H1 (cell line): ENCODE data around the gene NRXN2. TPM values are rescaled to one million over a fixed set of nuclear protein-coding genes. Genes with fewer than 3 reads are reported as not detected.

ENCODE experiments used
- CTCF ChIA-PET: fragments of 300-600 bp; sonication (Branson Sonifier 250); formaldehyde crosslinking; loops from one replicate; lab custom pipeline; 2021; ENCODE audit not compliant: partially characterized antibody; lab: Charles Lee
- POLR2A ChIA-PET: fragments of 300-600 bp; sonication (Branson Sonifier 250); formaldehyde crosslinking; loops from one replicate; lab custom pipeline; 2021; ENCODE audit warnings: inconsistent platforms; ENCODE audit not compliant: partially characterized antibody; lab: Charles Lee
- DNase-seq, 2 experiments: peaks; one replicate each; pipeline versions ENCODE4 v3.0.0 to v3.0.0-alpha.2; 2010 to 2022; ENCODE audit warnings: low spot score in 2 of 2, low read depth in 1 of 2, mixed read lengths in 1 of 2
- FAIRE-seq: peaks from 2 replicates; lab custom pipeline; 2011; peaks lifted over from hg19 to GRCh38; lab: Jason Lieb, UNC
- H2AFZ ChIP-seq: 2 replicates; pipeline ENCODE4 v1.8.1; 2012; ENCODE audit warnings: low read length, inconsistent platforms
- H2AK5ac ChIP-seq: 2 replicates; pipeline ENCODE4 v1.6.1; 2013; ENCODE audit warnings: low read depth, low read length
- H2BK120ac ChIP-seq: replicated peaks from 2 replicates; pipeline ENCODE3; 2013; ENCODE audit warnings: low read depth, low read length, inconsistent platforms
- H2BK12ac ChIP-seq: 2 replicates; pipeline ENCODE4 v1.6.1; 2013; ENCODE audit warnings: low read depth, low read length
- H2BK15ac ChIP-seq: 2 replicates; pipeline ENCODE4 v1.6.1; 2013; ENCODE audit warnings: low read length
- H2BK20ac ChIP-seq: 2 replicates; pipeline ENCODE4 v1.6.1; 2013; ENCODE audit warnings: low read length
- H2BK5ac ChIP-seq: 2 replicates; pipeline ENCODE4 v1.6.1; 2013; ENCODE audit warnings: low read depth, low read length
- H3K14ac ChIP-seq: 2 replicates; pipeline ENCODE4 v1.6.1; 2013; ENCODE audit warnings: inconsistent platforms; ENCODE audit not compliant: insufficient read length
- H3K18ac ChIP-seq: 2 replicates; pipeline ENCODE4 v1.6.1; 2013; ENCODE audit warnings: low read length; ENCODE audit errors: extremely low read depth
- H3K23ac ChIP-seq: 2 replicates; pipeline ENCODE4 v1.6.1; 2013; ENCODE audit warnings: inconsistent platforms; ENCODE audit not compliant: insufficient read length
- H3K23me2 ChIP-seq: 2 replicates; pipeline ENCODE4 v1.6.1; 2013; ENCODE audit warnings: low read depth, low read length
- H3K27ac ChIP-seq: 2 replicates; pipeline ENCODE4 v1.6.1; 2011; ENCODE audit warnings: low read depth, low read length, inconsistent platforms
- H3K27me3 ChIP-seq, 4 experiments: replicated peaks in 1 of 4; 1 replicate in 1 of 4; 2 replicates in 3 of 4; pipeline versions ENCODE4 v1.6.1 to v1.8.1; 2011 to 2013; ENCODE audit warnings: low read length in 3 of 4, mild to moderate bottlenecking in 3 of 4, inconsistent platforms in 2 of 4, mixed read lengths in 2 of 4, moderate library complexity in 1 of 4; ENCODE audit not compliant: control insufficient read depth in 3 of 4, insufficient read depth in 3 of 4; ENCODE audit errors: extremely low read depth in 1 of 4
- H3K36me3 ChIP-seq, 4 experiments: 2 replicates each; pipeline versions ENCODE4 v1.6.1 to v1.8.1; 2011 to 2013; ENCODE audit warnings: mild to moderate bottlenecking in 4 of 4, low read length in 3 of 4, moderate library complexity in 2 of 4, control low read depth in 1 of 4, inconsistent platforms in 1 of 4; ENCODE audit not compliant: insufficient read depth in 4 of 4, control insufficient read depth in 2 of 4
- H3K4ac ChIP-seq: replicated peaks from 2 replicates; pipeline ENCODE3; 2013; ENCODE audit warnings: low read length, low read depth, mixed read lengths, inconsistent platforms; ENCODE audit not compliant: insufficient read length
- H3K4me1 ChIP-seq, 4 experiments: replicated peaks in 1 of 4; 1 replicate in 1 of 4; 2 replicates in 3 of 4; pipeline versions ENCODE4 v1.6.1 to v1.8.1; 2011 to 2013; ENCODE audit warnings: low read length in 3 of 4, inconsistent platforms in 2 of 4, mixed read lengths in 1 of 4; ENCODE audit not compliant: insufficient read depth in 4 of 4, control insufficient read depth in 3 of 4
- H3K4me2 ChIP-seq, 2 experiments: 2 replicates each; pipeline versions ENCODE4 v1.6.1 to v1.8.1; 2011 to 2013; ENCODE audit warnings: low read depth in 2 of 2, low read length in 2 of 2, control low read depth in 1 of 2, inconsistent platforms in 1 of 2, mild to moderate bottlenecking in 1 of 2; ENCODE audit not compliant: insufficient read depth in 1 of 2
- H3K4me3 ChIP-seq, 4 experiments: fragments of 200-600, 300-600 bp in 1 of 4; sonication (generic), shearing (Covaris generic), sonication (Bioruptor Twin) in 1 of 4; 2 replicates each; pipeline versions ENCODE4 v1.5.1 to v1.8.1; 2011 to 2016; ENCODE audit warnings: low read length in 4 of 4, low read depth in 3 of 4, control low read depth in 2 of 4, inconsistent platforms in 2 of 4, mild to moderate bottlenecking in 2 of 4, mixed read lengths in 1 of 4, moderate library complexity in 1 of 4; ENCODE audit not compliant: insufficient read depth in 2 of 4; ENCODE audit errors: extremely low read depth in 1 of 4
- H3K56ac ChIP-seq: replicated peaks from 2 replicates; pipeline ENCODE3; 2013; ENCODE audit warnings: low read depth, mild to moderate bottlenecking, mixed read lengths, low read length, inconsistent platforms; ENCODE audit not compliant: insufficient read length
- H3K79me1 ChIP-seq: 2 replicates; pipeline ENCODE4 v1.6.1; 2013; ENCODE audit warnings: low read depth, low read length, control low read depth
- H3K79me2 ChIP-seq, 2 experiments: 2 replicates each; pipeline versions ENCODE4 v1.6.1 to v1.8.1; 2012 to 2013; ENCODE audit warnings: low read length in 2 of 2, mild to moderate bottlenecking in 2 of 2, inconsistent platforms in 1 of 2; ENCODE audit not compliant: insufficient read depth in 2 of 2, control insufficient read depth in 1 of 2
- H3K9ac ChIP-seq, 4 experiments: replicated peaks in 1 of 4; 1 replicate in 1 of 4; 2 replicates in 3 of 4; pipeline versions ENCODE4 v1.6.1 to v1.8.1; 2011 to 2013; ENCODE audit warnings: low read depth in 3 of 4, low read length in 3 of 4, control low read depth in 2 of 4, mild to moderate bottlenecking in 2 of 4, moderate library complexity in 2 of 4, inconsistent platforms in 1 of 4; ENCODE audit errors: extremely low read depth in 1 of 4
- H3K9me3 ChIP-seq, 2 experiments: 2 replicates each; pipeline versions ENCODE4 v1.6.1 to v1.8.1; 2012 to 2013; ENCODE audit warnings: mild to moderate bottlenecking in 2 of 2, moderate library complexity in 2 of 2, control low read depth in 1 of 2, inconsistent platforms in 1 of 2, low read depth in 1 of 2, low read length in 1 of 2, mixed read lengths in 1 of 2; ENCODE audit not compliant: insufficient read depth in 2 of 2
- H4K20me1 ChIP-seq, 2 experiments: replicated peaks in 1 of 2; 2 replicates each; pipeline versions ENCODE3 to v1.8.1; 2011 to 2013; ENCODE audit warnings: inconsistent platforms in 2 of 2, low read length in 2 of 2, mild to moderate bottlenecking in 1 of 2; ENCODE audit not compliant: insufficient read depth in 2 of 2, control insufficient read depth in 1 of 2
- H4K5ac ChIP-seq: 2 replicates; pipeline ENCODE4 v1.6.1; 2013; ENCODE audit warnings: low read length, low read depth, mixed read lengths, inconsistent platforms; ENCODE audit not compliant: insufficient read length
- H4K8ac ChIP-seq: 2 replicates; pipeline ENCODE4 v1.8.0; 2013; ENCODE audit warnings: mild to moderate bottlenecking, moderate library complexity, low read length, inconsistent platforms; ENCODE audit not compliant: insufficient read depth; ENCODE audit errors: extremely low read depth
- H4K91ac ChIP-seq: replicated peaks from 2 replicates; pipeline ENCODE3; 2013; ENCODE audit warnings: low read length, mixed read lengths, inconsistent platforms; ENCODE audit not compliant: insufficient read length
- BRCA1 ChIP-seq: IDR thresholded peaks from 2 replicates; pipeline ENCODE4 v1.6.1; 2012; ENCODE audit warnings: low read depth, low read length, improper control_type of control experiment
- CHD2 ChIP-seq: IDR thresholded peaks from 2 replicates; pipeline ENCODE4 v1.6.1; 2012; ENCODE audit warnings: low read length, improper control_type of control experiment
- E2F6 ChIP-seq: IDR thresholded peaks from 2 replicates; pipeline ENCODE4 v1.6.1; 2012; ENCODE audit warnings: inconsistent platforms
- GTF2F1 ChIP-seq: IDR thresholded peaks from 2 replicates; pipeline ENCODE4 v1.6.1; 2012; ENCODE audit warnings: low read depth, low read length, improper control_type of control experiment, borderline replicate concordance
- JUN ChIP-seq: IDR thresholded peaks from 2 replicates; pipeline ENCODE4 v1.6.1; 2011; ENCODE audit warnings: low read depth, mild to moderate bottlenecking, improper control_type of control experiment, low read length
- KDM4A ChIP-seq: IDR thresholded peaks from one replicate; pipeline ENCODE4 v1.7.1; 2012; ENCODE audit warnings: low read depth, mild to moderate bottlenecking, moderate library complexity, low read length, inconsistent platforms; ENCODE audit not compliant: severe bottlenecking
- KDM5A ChIP-seq: fragments of 200-600 bp; IDR thresholded peaks from 2 replicates; pipeline ENCODE4 v1.7.1; 2012; ENCODE audit warnings: mild to moderate bottlenecking, low read length, inconsistent platforms, mixed read lengths
- PHF8 ChIP-seq: fragments of 200-600 bp; sonication (generic); conservative IDR thresholded peaks from 2 replicates; pipeline ENCODE4 v1.7.1; 2012; ENCODE audit warnings: low read depth, mild to moderate bottlenecking, inconsistent platforms, low read length, moderate library complexity
- SP4 ChIP-seq: IDR thresholded peaks from 2 replicates; pipeline ENCODE4 v1.6.1; 2012; ENCODE audit warnings: low read length, inconsistent platforms
- TAF1 ChIP-seq: IDR thresholded peaks from 2 replicates; pipeline ENCODE4 v1.6.1; 2011; ENCODE audit warnings: mild to moderate bottlenecking, low read depth, low read length
- TBP ChIP-seq: IDR thresholded peaks from 2 replicates; pipeline ENCODE4 v1.6.1; 2011; ENCODE audit warnings: low read depth, low read length, improper control_type of control experiment
- TEAD4 ChIP-seq: IDR thresholded peaks from 2 replicates; pipeline ENCODE4 v1.6.1; 2012; ENCODE audit warnings: low read depth, low read length, inconsistent platforms, mixed read lengths
- USF2 ChIP-seq: IDR thresholded peaks from 2 replicates; pipeline ENCODE4 v1.6.1; 2011; ENCODE audit warnings: low read length, improper control_type of control experiment
- WGBS, 2 experiments: shearing (Covaris generic) in 1 of 2; methylation state at CpG; one replicate each; pipeline versions ENCODE4 v1.1.6 to v1.1.7; 2013 to 2015; ENCODE audit warnings: low lambda C conversion rate in 2 of 2, mixed read lengths in 2 of 2, inconsistent platforms in 1 of 2, low coverage in 1 of 2, missing lambda C conversion rate in 1 of 2; ENCODE audit not compliant: insufficient replicate concordance in 2 of 2, insufficient coverage in 1 of 2, insufficient read length in 1 of 2; ENCODE audit errors: extremely low coverage in 1 of 2, missing lambda C conversion rate in 1 of 2; 5-methylcytosine and 5-hydroxymethylcytosine counted together
- polyA plus RNA-seq, 7 experiments: library from polyadenylated mRNA; depleted of rRNA in 3 of 7; stranded (reverse) in 5 of 7; unstranded in 2 of 7; fragments of >200 nt in 5 of 7; fragments of 200-250 nt in 2 of 7; gene quantifications; 1 replicate in 5 of 7; 2 replicates in 1 of 7; 4 replicates in 1 of 7; pipeline versions ENCODE4 v1.2.1 to v1.2.3, GENCODE V29; 2011 to 2013; ENCODE audit warnings: missing spikeins in 2 of 7, mixed read lengths in 2 of 7
- total RNA-seq: library from RNA; stranded (reverse); fragmentation: NEBNext Ultra II Directional; extraction: Animal tissue kit (Norgen Biotek cat#: 25700); gene quantifications from 2 replicates; pipeline ENCODE4 v1.2.1, GENCODE V29; 2021

Gene NRXN2
- total and polyA plus RNA-seq, 2 of the 8 experiments (the other 6 are each of a cell fraction or from before 2014, with no cell fraction given) = 1.3 to 11.5 TPM

- H3K79me2 ChIP-seq = no peaks in the 10 kb centered on the region
- FAIRE-seq = no peak
- no peak for DNase-seq
- no peak overlapping the region for H3K27ac ChIP-seq
- H3K79me1 ChIP-seq = no peaks in the 10 kb centered on the region
- H2BK5ac ChIP-seq = peak overlapping the region; percentile 81; the same call in 1 of the 2 replicates
- H3K23ac ChIP-seq = no peak overlapping the region
- no peak overlapping the region for H3K14ac ChIP-seq
- no peaks in the 10 kb centered on the region for H3K9me3 ChIP-seq
- H4K91ac ChIP-seq = peak overlapping the region; percentile 82
- no peak overlapping the region for H3K18ac ChIP-seq
- H3K23me2 ChIP-seq = peaks cover 5% of the 10 kb centered on the region; the same call in 1 of the 2 replicates
- H2BK15ac ChIP-seq = peak overlapping the region; percentile 84
- no peak overlapping the region for H3K4ac ChIP-seq
- H2BK120ac ChIP-seq = no peak overlapping the region
- H2BK12ac ChIP-seq = peak overlapping the region; percentile 99; the same call in 1 of the 2 replicates
- no peak overlapping the region for H3K4me2 ChIP-seq
- H3K36me3 ChIP-seq = no peaks in the 10 kb centered on the region
- H4K20me1 ChIP-seq = peaks cover 0 to 4% of the 10 kb centered on the region in 2 experiments
- ChIA-PET POLR2A (interaction anchor here (0.7 to 1.1 kb wide), 4 partner anchors 74 to 247 kb away, joined by 3 read pairs; partner anchors contain the start of gene TRMT112), CTCF (interaction anchor here (0.5 to 8.7 kb wide), 25 partner anchors 14 to 350 kb away, joined by 3 to 75 read pairs (median 4); partner anchors contain the start of gene SLC22A12)
- peaks cover 0 to 41% (median 29%) of the 10 kb centered on the region in 4 experiments; a peak in 6 of 7 replicates for H3K4me1 ChIP-seq
- no peaks in the 10 kb centered on the region for H3K27me3 ChIP-seq
- H4K5ac ChIP-seq = no peak overlapping the region
- peak overlapping the region; percentile 45; the same call in 1 of the 2 replicates for H2AK5ac ChIP-seq
- no peak overlapping the region; the same call in 1 of the 2 replicates for H4K8ac ChIP-seq
- H3K56ac ChIP-seq = no peak overlapping the region
- 0 out of 2 replicates have a peak overlapping the region, but pooled peaks have one; percentile 32 for H2BK20ac ChIP-seq
- no peak overlapping the region for H3K4me3 ChIP-seq
- WGBS, 2 experiments = 96% methylated on average over 7 of the region's 7 CpGs; no CpG with 5 or more reads in 1 of the 2 experiments
- H3K9ac ChIP-seq = no peak overlapping the region; a peak in 1 of 7 replicates
- no peak overlapping the region for H2AFZ ChIP-seq
- TF ChIP-seq TEAD4 (no peak), TAF1 (no peak), USF2 (no peak), BRCA1 (no peak), PHF8 (no peak), GTF2F1 (no peak), E2F6 (no peak), KDM4A (no peak), JUN (no peak), CHD2 (no peak), TBP (no peak), KDM5A (no peak), SP4 (no peak)
Measured at GRCh38 chr11:64564419-64564818, 158.6 kb downstream of the NRXN2 start.
